Ishikawa (cell line): ENCODE measurements around the gene TM6SF1.

Source experiments
- CEBPB ChIP-seq: IDR thresholded peaks from 2 replicates; pipeline ENCODE4 v1.6.1; 2012
- CREB1 ChIP-seq: IDR thresholded peaks from 2 replicates; pipeline ENCODE4 v1.6.1; 2012; ENCODE audit warnings: low read depth
- EGR1 ChIP-seq: IDR thresholded peaks from 2 replicates; pipeline ENCODE4 v1.6.1; 2012
- EP300 ChIP-seq: IDR thresholded peaks from 2 replicates; pipeline ENCODE4 v1.6.1; 2012; ENCODE audit warnings: borderline replicate concordance
- FOXM1 ChIP-seq: IDR thresholded peaks from 2 replicates; pipeline ENCODE4 v1.6.1; 2012; ENCODE audit warnings: low read depth, borderline replicate concordance
- MAX ChIP-seq: IDR thresholded peaks from 2 replicates; pipeline ENCODE4 v1.6.1; 2012
- NFIC ChIP-seq: IDR thresholded peaks from 2 replicates; pipeline ENCODE4 v1.6.1; 2012
- RAD21 ChIP-seq: IDR thresholded peaks from 2 replicates; pipeline ENCODE4 v1.6.1; 2012; ENCODE audit warnings: low read depth
- REST ChIP-seq: IDR thresholded peaks from 2 replicates; pipeline ENCODE4 v1.6.1; 2012; ENCODE audit warnings: low read depth, mild to moderate bottlenecking
- TAF1 ChIP-seq: IDR thresholded peaks from 2 replicates; pipeline ENCODE4 v1.6.1; 2012; ENCODE audit warnings: low read depth, mild to moderate bottlenecking
- TCF12 ChIP-seq: IDR thresholded peaks from 2 replicates; pipeline ENCODE4 v1.6.1; 2012; ENCODE audit warnings: low read depth
- TEAD4 ChIP-seq: IDR thresholded peaks from 2 replicates; pipeline ENCODE4 v1.6.1; 2012
- USF1 ChIP-seq: IDR thresholded peaks from 2 replicates; pipeline ENCODE4 v1.6.1; 2012
- YY1 ChIP-seq: IDR thresholded peaks from 2 replicates; pipeline ENCODE4 v1.6.1; 2012; ENCODE audit warnings: low read depth
- ZBTB7A ChIP-seq: IDR thresholded peaks from 2 replicates; pipeline ENCODE4 v1.6.1; 2012; ENCODE audit warnings: low read depth

TM6SF1 gene

GRCh38 chr15:83111149-83111548, 3.7 kb downstream of the TM6SF1 start:
- no peak for TF ChIP-seq TAF1
- TF ChIP-seq CREB1: no peak
- no peak for TF ChIP-seq CEBPB
- no peak for TF ChIP-seq TCF12
- TF ChIP-seq MAX: no peak
- no peak for TF ChIP-seq RAD21
- no peak for TF ChIP-seq REST
- TF ChIP-seq TEAD4: no peak
- TF ChIP-seq NFIC: no peak
- no peak for TF ChIP-seq EP300
- no peak for TF ChIP-seq FOXM1
- TF ChIP-seq ZBTB7A: no peak
- TF ChIP-seq EGR1: no peak
- TF ChIP-seq USF1: no peak
- TF ChIP-seq YY1: no peak

GRCh38 chr15:83112233-83112955, 4.9 kb downstream of the TM6SF1 start:
- TF ChIP-seq CREB1 (no peak), TEAD4 (no peak), REST (no peak), ZBTB7A (no peak), TAF1 (no peak), EGR1 (no peak), CEBPB (no peak), MAX (no peak), USF1 (no peak), TCF12 (no peak), YY1 (no peak), EP300 (no peak)

- TF ChIP-seq YY1 (no peak), RAD21 (no peak), ZBTB7A (no peak), MAX (no peak), CEBPB (no peak), EGR1 (no peak), TAF1 (no peak), CREB1 (no peak), REST (no peak), USF1 (no peak), TEAD4 (no peak), NFIC (no peak)
Measured at GRCh38 chr15:83112956-83113299, 5.5 kb downstream of the TM6SF1 start.
